GM18909 (cell line): ENCODE measurements around the gene HHAT.
"Not testable (repeated sequence)": the region's sequence is repeated elsewhere in the genome, so short reads cannot be mapped to it uniquely, and the experiment has no call there.

Experiments
- ATAC-seq: cut with Tn5 transposase; IDR thresholded peaks from one replicate; pipeline ENCODE4 v1.9.1; 2021; ENCODE audit warnings: mild to moderate bottlenecking; ENCODE audit not compliant: unreplicated experiment, poor library complexity

Gene HHAT

GRCh38 chr1:210426696-210427095, 98.0 kb downstream of the HHAT start:
- not testable (repeated sequence) for ATAC-seq

- no peak for ATAC-seq
Observed at GRCh38 chr1:210428696-210429095, 100.0 kb downstream of the HHAT start.

- ATAC-seq = no peak
Observed at GRCh38 chr1:210434223-210434622, 105.5 kb downstream of the HHAT start.

GRCh38 chr1:210437111-210437510, 108.4 kb downstream of the HHAT start:
- ATAC-seq = no peak

- no peak for ATAC-seq
Observed at GRCh38 chr1:210437781-210438180, 109.1 kb downstream of the HHAT start.

- no peak for ATAC-seq
Observed at GRCh38 chr1:210438928-210439841, 110.5 kb downstream of the HHAT start.

GRCh38 chr1:210440081-210440480, 111.4 kb downstream of the HHAT start:
- no peak for ATAC-seq

GRCh38 chr1:210441028-210441427, 112.3 kb downstream of the HHAT start:
- no peak for ATAC-seq

GRCh38 chr1:210445485-210445884, 116.8 kb downstream of the HHAT start:
- ATAC-seq = no peak

- no peak for ATAC-seq
Observed at GRCh38 chr1:210445931-210446330, 117.2 kb downstream of the HHAT start.

GRCh38 chr1:210446479-210446878, 117.8 kb downstream of the HHAT start:
- ATAC-seq = no peak

- no peak for ATAC-seq
Observed at GRCh38 chr1:210447456-210448057, 118.9 kb downstream of the HHAT start.

- ATAC-seq = peak; percentile 43
Observed at GRCh38 chr1:210448297-210448892, 119.7 kb downstream of the HHAT start.

- ATAC-seq = no peak
Observed at GRCh38 chr1:210455840-210456603, 127.3 kb downstream of the HHAT start.

- no peak for ATAC-seq
Observed at GRCh38 chr1:210456731-210457255, 128.1 kb downstream of the HHAT start.

- ATAC-seq = no peak
Observed at GRCh38 chr1:210457568-210457967, 128.9 kb downstream of the HHAT start.

GRCh38 chr1:210464519-210465039, 135.9 kb downstream of the HHAT start:
- ATAC-seq = no peak

- no peak for ATAC-seq
Observed at GRCh38 chr1:210465150-210465549, 136.4 kb downstream of the HHAT start.

GRCh38 chr1:210467440-210468043, 138.8 kb downstream of the HHAT start:
- no peak for ATAC-seq

GRCh38 chr1:210469441-210469840, 140.7 kb downstream of the HHAT start:
- ATAC-seq = no peak
